Left ventricle myocardium inferior (tissue), 1 donor: Measurements from ENCODE around the gene CAST. TPM values are rescaled to one million over a fixed set of nuclear protein-coding genes. Genes with fewer than 3 reads are reported as not detected.
A peak's percentile ranks its signal among the peaks of the same experiment; 100 is the strongest.

Experiments used
- DNase-seq: peaks from one replicate; pipeline ENCODE4 v3.0.0-alpha.2; 2020
- H3K27ac ChIP-seq: fragments of 200-600 bp; replicated peaks from 2 replicates; pipeline ENCODE4 v1.8.0; 2021
- H3K27me3 ChIP-seq: fragments of 200-600 bp; 2 replicates; pipeline ENCODE4 v1.8.0; 2021; ENCODE audit warnings: low read depth
- H3K36me3 ChIP-seq: fragments of 200-600 bp; 2 replicates; pipeline ENCODE4 v1.8.0; 2021
- H3K4me1 ChIP-seq: fragments of 200-600 bp; 2 replicates; pipeline ENCODE4 v1.8.0; 2021
- H3K4me3 ChIP-seq: fragments of 200-600 bp; 2 replicates; pipeline ENCODE4 v1.8.0; 2021; ENCODE audit warnings: mild to moderate bottlenecking, moderate library complexity
- H3K9me3 ChIP-seq: fragments of 200-600 bp; replicated peaks from 2 replicates; pipeline ENCODE4 v1.8.0; 2021
- CTCF ChIP-seq: fragments of 200-600 bp; IDR thresholded peaks from 2 replicates; pipeline ENCODE4 v1.8.0; 2021; ENCODE audit warnings: antibody characterized with exemption, mild to moderate bottlenecking, borderline replicate concordance
- intact Hi-C: fragments of 100-400 bp; cut with micrococcal nuclease; formaldehyde crosslinking; loops from one replicate; pipeline ENCODE4 v1.11.0; 2022
- total RNA-seq: library from RNA; stranded (reverse); fragmentation: NEBNext Ultra II Directional; extraction: Animal tissue kit (Norgen Biotek cat#: 25700); gene quantifications from one replicate; pipeline ENCODE4 v1.2.1, GENCODE V29; 2021
- donor health status: DM: no; HTN: yes; CAD: no; lungs with severe emphysema.

The CAST gene
- total RNA-seq, 1 donor from 2014 or later, result 649 TPM

- Histone ChIP-seq H3K4me3 (no peak overlapping the region), H3K27me3 (no peaks in the 10 kb centered on the region), H3K9me3 (peaks cover 3% of the 10 kb centered on the region), H3K36me3 (no peaks in the 10 kb centered on the region), H3K27ac (peak overlapping the region; percentile 14), H3K4me1 (peaks cover 15% of the 10 kb centered on the region)
- intact Hi-C loops, result loop anchor here (10.0 kb wide), 1 partner anchor 75 kb away; no protein-coding TSS in a partner anchor
- no peak for TF ChIP-seq CTCF
- DNase-seq, result no peak
Measured at GRCh38 chr5:96619946-96620345, 42.2 kb upstream of the CAST start.

- Histone ChIP-seq H3K4me1 (peaks cover 7% of the 10 kb centered on the region), H3K36me3 (no peaks in the 10 kb centered on the region), H3K27me3 (no peaks in the 10 kb centered on the region), H3K4me3 (no peak overlapping the region), H3K9me3 (no peaks in the 10 kb centered on the region), H3K27ac (no peak overlapping the region)
- no peak for TF ChIP-seq CTCF
- no peak for DNase-seq
- intact Hi-C loops, result no loop called here
Measured at GRCh38 chr5:96624596-96624995, 37.6 kb upstream of the CAST start.

GRCh38 chr5:96625365-96625764 lies 36.8 kb upstream of the CAST start:
- Histone ChIP-seq H3K27ac (no peak overlapping the region), H3K9me3 (no peaks in the 10 kb centered on the region), H3K36me3 (no peaks in the 10 kb centered on the region), H3K4me1 (peaks cover 10% of the 10 kb centered on the region), H3K27me3 (no peaks in the 10 kb centered on the region), H3K4me3 (no peak overlapping the region)
- no peak for DNase-seq
- no peak for TF ChIP-seq CTCF
- intact Hi-C loops, result no loop called here

- Histone ChIP-seq H3K4me1 (peaks cover 12% of the 10 kb centered on the region), H3K36me3 (no peaks in the 10 kb centered on the region), H3K9me3 (no peaks in the 10 kb centered on the region), H3K27ac (no peak overlapping the region), H3K27me3 (no peaks in the 10 kb centered on the region), H3K4me3 (no peak overlapping the region)
- intact Hi-C loops, result no loop called here
- DNase-seq, result no peak
- no peak for TF ChIP-seq CTCF
Measured at GRCh38 chr5:96626956-96627355, 35.2 kb upstream of the CAST start.

- no peak for TF ChIP-seq CTCF
- DNase-seq, result no peak
- Histone ChIP-seq H3K27me3 (no peaks in the 10 kb centered on the region), H3K4me3 (no peak overlapping the region), H3K9me3 (no peaks in the 10 kb centered on the region), H3K4me1 (peaks cover 12% of the 10 kb centered on the region), H3K27ac (no peak overlapping the region), H3K36me3 (no peaks in the 10 kb centered on the region)
- intact Hi-C loops, result no loop called here
Measured at GRCh38 chr5:96627792-96628398, 34.3 kb upstream of the CAST start.
